ENCODE data around the gene AFF4. TPM values are rescaled to one million over a fixed set of nuclear protein-coding genes. Genes with fewer than 3 reads are reported as not detected.
A peak's percentile ranks its signal among the peaks of the same experiment; 100 is the strongest.

The AFF4 gene
- total and polyA plus RNA-seq, 9 of the 15 experiments (the other 6 are each of a cell fraction or from before 2014, with no cell fraction given), result 1.7 to 25.8 (median 17.9) TPM

DNA sequence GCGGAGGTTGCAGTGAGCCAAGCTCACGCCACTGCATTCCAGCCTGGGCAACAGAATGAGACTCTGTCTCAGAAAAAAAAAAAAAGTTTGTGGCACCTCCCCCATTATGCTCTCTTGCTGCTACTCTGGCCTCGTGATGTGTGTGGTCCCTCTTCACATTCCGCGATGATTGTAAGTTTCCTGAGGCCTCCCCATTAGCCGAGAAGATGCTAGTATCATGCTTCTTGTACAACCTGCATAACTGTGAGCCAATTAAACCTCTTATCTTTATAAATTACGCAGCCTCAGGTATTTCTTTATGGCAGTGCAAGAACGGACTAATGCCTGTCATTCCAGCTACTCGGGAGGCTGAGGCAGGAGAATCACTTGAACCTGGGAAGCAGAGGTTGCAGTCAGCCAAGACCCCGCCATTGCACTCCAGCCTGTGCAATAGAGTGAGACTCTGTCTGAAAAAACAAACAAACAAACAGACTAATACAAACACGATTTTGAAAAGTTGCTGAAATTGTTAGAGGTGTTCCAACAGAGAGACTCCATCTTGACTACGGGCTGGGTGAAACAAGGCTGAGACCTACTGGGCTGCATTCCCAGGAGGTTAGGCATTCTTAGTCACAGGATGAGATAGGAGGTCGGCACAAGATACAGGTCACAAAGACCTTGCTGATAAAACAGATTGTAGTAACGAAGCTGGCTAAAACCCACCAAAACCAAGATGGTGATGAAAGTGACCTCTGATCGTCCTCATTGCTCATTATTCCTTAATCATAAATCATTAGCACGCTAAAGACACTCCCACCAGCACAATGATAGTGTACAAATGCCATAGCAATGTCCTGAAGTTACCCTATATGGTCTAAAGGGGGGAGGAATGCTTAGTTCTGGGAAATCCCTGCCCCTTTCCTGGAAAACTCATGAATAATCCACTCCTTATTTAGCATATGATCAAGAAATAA lies 8.3 kb upstream of the AFF4 start (continued):
- no peak for TF ChIP-seq HNRNPUL1 (IDR thresholded peaks at IDR 0.05; ENCODE audit: low read length)
- TF ChIP-seq, protein P1, sequence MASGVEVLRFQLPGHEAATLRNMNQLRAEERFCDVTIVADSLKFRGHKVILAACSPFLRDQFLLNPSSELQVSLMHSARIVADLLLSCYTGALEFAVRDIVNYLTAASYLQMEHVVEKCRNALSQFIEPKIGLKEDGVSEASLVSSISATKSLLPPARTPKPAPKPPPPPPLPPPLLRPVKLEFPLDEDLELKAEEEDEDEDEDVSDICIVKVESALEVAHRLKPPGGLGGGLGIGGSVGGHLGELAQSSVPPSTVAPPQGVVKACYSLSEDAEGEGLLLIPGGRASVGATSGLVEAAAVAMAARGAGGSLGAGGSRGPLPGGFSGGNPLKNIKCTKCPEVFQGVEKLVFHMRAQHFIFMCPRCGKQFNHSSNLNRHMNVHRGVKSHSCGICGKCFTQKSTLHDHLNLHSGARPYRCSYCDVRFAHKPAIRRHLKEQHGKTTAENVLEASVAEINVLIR (CRISPR knock-in tag; IDR thresholded peaks at IDR 0.05), result 0 out of 2 replicates have a peak, but pooled peaks have one; percentile 4
- TF ChIP-seq, protein P2, sequence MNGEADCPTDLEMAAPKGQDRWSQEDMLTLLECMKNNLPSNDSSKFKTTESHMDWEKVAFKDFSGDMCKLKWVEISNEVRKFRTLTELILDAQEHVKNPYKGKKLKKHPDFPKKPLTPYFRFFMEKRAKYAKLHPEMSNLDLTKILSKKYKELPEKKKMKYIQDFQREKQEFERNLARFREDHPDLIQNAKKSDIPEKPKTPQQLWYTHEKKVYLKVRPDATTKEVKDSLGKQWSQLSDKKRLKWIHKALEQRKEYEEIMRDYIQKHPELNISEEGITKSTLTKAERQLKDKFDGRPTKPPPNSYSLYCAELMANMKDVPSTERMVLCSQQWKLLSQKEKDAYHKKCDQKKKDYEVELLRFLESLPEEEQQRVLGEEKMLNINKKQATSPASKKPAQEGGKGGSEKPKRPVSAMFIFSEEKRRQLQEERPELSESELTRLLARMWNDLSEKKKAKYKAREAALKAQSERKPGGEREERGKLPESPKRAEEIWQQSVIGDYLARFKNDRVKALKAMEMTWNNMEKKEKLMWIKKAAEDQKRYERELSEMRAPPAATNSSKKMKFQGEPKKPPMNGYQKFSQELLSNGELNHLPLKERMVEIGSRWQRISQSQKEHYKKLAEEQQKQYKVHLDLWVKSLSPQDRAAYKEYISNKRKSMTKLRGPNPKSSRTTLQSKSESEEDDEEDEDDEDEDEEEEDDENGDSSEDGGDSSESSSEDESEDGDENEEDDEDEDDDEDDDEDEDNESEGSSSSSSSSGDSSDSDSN (IDR thresholded peaks at IDR 0.05; ENCODE audit: borderline replicate concordance in 1 of 2, low read depth in 2 of 2, low read length in 2 of 2), result no peak

DNA sequence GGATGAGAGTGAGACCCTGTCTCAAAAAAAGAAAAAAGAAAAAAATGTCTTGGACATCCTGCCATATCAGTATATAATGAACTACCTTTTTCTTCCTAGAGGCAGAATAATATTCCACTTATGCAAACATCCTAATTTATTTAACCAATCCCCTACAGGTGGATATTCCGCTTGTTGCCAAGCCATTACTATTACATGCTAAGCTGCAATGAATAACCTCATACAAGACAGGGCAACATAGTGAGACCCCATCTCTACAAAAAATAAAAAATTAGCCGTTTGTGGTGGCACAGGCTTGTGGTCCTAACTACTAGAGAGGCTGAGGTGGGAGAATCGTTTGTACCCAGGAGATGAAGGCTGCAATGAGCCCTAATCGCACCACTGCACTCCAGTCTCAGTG lies 1.7 kb upstream of the AFF4 start:
- H3K36me3 ChIP-seq (ENCODE audit: control insufficient read depth, insufficient read depth, low read length), result peaks cover 3% of the 10 kb centered on the region; the same call in 1 of the 3 replicates
- intact Hi-C loops (cut with micrococcal nuclease), result no loop called here
- no peaks in the 10 kb centered on the region; the same call in 1 of the 2 replicates for H4K20me1 ChIP-seq (replicated peaks; ENCODE audit: control insufficient read depth, insufficient read depth, low read length)
- FAIRE-seq, result no peak
- no peak overlapping the region for H3K4me3 ChIP-seq
- CTCF ChIA-PET (ENCODE audit: low intra/inter-chr PET ratio), result no interaction called here
- H3K4me2 ChIP-seq (ENCODE audit: insufficient read depth, low read length), result no peak overlapping the region
- H3K9me3 ChIP-seq (replicated peaks; ENCODE audit: control insufficient read depth, insufficient read depth, low read depth, low read length), result no peaks in the 10 kb centered on the region
- BruUV-seq (replicated peaks), result no TSS peak
- ATAC-seq, result no peak
- H3K27me3 ChIP-seq (ENCODE audit: control insufficient read depth in 2 of 2, insufficient read depth in 2 of 2, low read length in 2 of 2), result no peaks in the 10 kb centered on the region
- no peaks in the 10 kb centered on the region for H3K9me1 ChIP-seq (ENCODE audit: control insufficient read depth, insufficient read depth, low read length)
- no peak overlapping the region for H3K27ac ChIP-seq (ENCODE audit: extremely low read depth, low read depth, low read length)
- peaks cover 8 to 19% of the 10 kb centered on the region in 2 experiments; a peak in 4 of 5 replicates for H3K4me1 ChIP-seq (replicated peaks in 1 of 2; ENCODE audit: control insufficient read depth in 2 of 2, insufficient read depth in 2 of 2, low read length in 2 of 2)
- no peak overlapping the region; a peak in 1 of 4 replicates for H3K9ac ChIP-seq (ENCODE audit: insufficient read depth in 1 of 2, low read depth in 2 of 2, low read length in 2 of 2)
- in situ Hi-C loops (cut with MboI), result no loop called here
- POLR2A ChIA-PET, result no interaction called here
- WGBS (ENCODE audit: insufficient coverage, low coverage, missing lambda C conversion rate), result 68% methylated on average over 4 of the region's 4 CpGs
- no peak for DNase-seq (ENCODE audit: extremely low read depth in 1 of 4, low spot score in 3 of 4)
- H3K79me2 ChIP-seq (ENCODE audit: control insufficient read depth, insufficient read depth, low read length), result peaks cover 32% of the 10 kb centered on the region
- H2AFZ ChIP-seq (ENCODE audit: low read depth, low read length), result no peak overlapping the region
- TF ChIP-seq, protein P3, sequence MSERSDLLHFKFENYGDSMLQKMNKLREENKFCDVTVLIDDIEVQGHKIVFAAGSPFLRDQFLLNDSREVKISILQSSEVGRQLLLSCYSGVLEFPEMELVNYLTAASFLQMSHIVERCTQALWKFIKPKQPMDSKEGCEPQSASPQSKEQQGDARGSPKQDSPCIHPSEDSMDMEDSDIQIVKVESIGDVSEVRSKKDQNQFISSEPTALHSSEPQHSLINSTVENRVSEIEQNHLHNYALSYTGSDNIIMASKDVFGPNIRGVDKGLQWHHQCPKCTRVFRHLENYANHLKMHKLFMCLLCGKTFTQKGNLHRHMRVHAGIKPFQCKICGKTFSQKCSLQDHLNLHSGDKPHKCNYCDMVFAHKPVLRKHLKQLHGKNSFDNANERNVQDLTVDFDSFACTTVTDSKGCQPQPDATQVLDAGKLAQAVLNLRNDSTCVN (CRISPR knock-in tag; IDR thresholded peaks at IDR 0.05), result no peak
- TF ChIP-seq LARP7 (IDR thresholded peaks at IDR 0.05) (no peak), RBM25 (IDR thresholded peaks at IDR 0.05; ENCODE audit: low read depth, low read length, severe bottlenecking) (peak; percentile 53), PYGO2 (tag; IDR thresholded peaks at IDR 0.05) (no peak)
- TF ChIP-seq, protein P4, sequence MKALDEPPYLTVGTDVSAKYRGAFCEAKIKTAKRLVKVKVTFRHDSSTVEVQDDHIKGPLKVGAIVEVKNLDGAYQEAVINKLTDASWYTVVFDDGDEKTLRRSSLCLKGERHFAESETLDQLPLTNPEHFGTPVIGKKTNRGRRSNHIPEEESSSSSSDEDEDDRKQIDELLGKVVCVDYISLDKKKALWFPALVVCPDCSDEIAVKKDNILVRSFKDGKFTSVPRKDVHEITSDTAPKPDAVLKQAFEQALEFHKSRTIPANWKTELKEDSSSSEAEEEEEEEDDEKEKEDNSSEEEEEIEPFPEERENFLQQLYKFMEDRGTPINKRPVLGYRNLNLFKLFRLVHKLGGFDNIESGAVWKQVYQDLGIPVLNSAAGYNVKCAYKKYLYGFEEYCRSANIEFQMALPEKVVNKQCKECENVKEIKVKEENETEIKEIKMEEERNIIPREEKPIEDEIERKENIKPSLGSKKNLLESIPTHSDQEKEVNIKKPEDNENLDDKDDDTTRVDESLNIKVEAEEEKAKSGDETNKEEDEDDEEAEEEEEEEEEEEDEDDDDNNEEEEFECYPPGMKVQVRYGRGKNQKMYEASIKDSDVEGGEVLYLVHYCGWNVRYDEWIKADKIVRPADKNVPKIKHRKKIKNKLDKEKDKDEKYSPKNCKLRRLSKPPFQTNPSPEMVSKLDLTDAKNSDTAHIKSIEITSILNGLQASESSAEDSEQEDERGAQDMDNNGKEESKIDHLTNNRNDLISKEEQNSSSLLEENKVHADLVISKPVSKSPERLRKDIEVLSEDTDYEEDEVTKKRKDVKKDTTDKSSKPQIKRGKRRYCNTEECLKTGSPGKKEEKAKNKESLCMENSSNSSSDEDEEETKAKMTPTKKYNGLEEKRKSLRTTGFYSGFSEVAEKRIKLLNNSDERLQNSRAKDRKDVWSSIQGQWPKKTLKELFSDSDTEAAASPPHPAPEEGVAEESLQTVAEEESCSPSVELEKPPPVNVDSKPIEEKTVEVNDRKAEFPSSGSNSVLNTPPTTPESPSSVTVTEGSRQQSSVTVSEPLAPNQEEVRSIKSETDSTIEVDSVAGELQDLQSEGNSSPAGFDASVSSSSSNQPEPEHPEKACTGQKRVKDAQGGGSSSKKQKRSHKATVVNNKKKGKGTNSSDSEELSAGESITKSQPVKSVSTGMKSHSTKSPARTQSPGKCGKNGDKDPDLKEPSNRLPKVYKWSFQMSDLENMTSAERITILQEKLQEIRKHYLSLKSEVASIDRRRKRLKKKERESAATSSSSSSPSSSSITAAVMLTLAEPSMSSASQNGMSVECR (CRISPR knock-in tag; IDR thresholded peaks at IDR 0.05), result no peak

Measured in K562 (cell line).